HL-60/S4 treated with phorbol 12-myristate 13-acetate at 8.2 ng/mL for 4 days and 3 days (cell line): ENCODE results near the gene MTMR12.
"Not testable (repeated sequence)": the region's sequence is repeated elsewhere in the genome, so short reads cannot be mapped to it uniquely, and the experiment has no call there.

Experiments
- in situ Hi-C: fragments of 300-500 bp; cut with MboI; formaldehyde crosslinking; loops from 2 replicates; pipeline ENCODE4 v1.15.0; 2022; ENCODE audit warnings: low sequenced_read_pairs

The MTMR12 gene

DNA sequence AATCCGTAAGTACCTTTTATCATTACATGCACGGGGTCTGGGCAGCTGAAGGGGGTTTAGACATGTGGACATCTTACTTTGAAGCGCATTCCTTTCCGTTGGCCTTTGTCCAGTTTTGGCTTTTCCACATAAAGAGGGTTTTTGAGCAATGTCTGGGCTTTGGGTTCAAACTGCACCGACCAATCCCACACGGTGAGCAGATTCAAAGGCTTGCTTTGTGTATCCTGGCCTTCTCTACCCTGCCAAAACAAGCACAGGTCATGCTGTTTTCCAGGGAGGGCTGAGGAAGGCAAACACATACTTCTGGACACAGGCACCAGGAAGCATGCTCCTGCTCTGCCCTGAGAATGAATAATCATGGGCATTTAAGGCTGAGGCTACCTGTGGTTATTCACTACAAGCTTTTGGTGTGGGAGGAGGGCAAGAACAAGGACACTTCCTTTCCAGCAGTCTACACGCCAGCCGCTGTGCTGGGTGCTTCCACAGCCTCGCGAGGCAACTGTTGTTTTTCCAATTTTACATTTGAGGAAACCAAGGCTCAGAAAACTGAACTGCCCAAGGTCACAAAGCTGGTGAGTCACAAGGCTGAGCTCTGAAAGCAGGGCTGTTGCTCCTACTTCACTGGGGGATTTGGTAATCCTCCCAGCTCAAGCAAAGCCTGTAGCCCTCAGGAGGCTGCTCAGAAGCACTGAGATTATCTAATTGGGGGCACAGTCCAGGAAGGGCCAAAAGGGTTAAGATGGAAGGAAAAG lies 78.9 kb downstream of the MTMR12 start:
- in situ Hi-C loops: no loop called here

DNA sequence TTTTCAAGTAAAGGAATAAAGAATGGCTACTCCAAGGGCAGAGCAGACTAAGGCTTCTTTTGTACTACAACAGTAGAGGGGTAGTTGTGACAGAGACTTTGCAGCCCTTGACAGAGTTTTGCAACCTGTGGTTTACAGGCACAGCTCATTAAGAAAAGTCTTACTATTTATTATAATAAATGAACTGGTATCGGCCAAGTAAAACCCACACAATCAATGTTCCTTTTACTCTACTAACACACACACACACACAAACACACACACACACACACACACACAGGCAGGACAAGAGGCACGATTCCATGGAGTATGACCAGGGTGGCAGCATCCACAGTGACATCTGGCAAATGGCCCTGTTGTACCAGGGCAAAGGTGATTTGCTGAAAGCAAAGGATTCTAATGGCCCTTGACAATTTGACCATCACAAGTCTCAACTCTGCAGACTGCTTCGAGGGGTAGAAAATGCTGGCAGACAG lies 79.5 kb downstream of the MTMR12 start:
- in situ Hi-C loops: no loop called here

DNA sequence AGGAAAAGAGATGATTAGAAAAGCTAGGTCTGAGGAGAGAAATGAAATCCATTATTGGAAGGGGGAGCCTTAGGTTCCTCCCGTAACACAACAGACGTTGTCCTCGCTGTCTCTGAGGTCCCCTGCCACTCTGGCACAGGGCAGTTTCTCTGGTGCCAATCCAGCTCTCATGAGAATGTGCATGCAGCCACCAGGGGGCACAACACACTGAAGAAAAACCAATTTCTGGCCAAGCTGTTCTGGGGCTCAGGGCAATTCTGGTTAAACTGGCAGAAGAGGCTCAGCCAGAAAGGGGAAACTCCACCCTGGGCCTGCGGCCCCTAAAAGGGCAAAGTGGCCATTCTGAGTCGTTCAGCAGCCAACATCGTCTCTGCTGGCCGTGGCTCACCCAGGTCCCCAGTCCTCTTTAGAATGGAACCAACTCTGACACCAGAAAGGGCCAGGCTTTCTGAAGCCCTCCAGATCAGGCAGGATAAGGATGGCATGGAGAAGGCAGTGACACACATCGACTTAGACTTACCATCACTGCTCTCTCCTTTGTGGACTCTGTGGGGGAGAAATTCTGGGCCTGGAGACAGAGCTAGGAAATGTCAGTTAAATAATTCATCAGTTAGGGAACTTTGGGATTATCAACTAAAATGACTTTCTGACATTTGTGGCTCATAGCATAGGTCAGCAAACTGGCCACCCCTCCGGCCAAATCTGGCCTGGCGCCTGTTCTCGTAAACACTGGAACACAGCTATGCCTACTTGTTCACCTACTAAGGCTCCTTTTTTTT lies 80.1 kb downstream of the MTMR12 start:
- in situ Hi-C loops: no loop called here

DNA sequence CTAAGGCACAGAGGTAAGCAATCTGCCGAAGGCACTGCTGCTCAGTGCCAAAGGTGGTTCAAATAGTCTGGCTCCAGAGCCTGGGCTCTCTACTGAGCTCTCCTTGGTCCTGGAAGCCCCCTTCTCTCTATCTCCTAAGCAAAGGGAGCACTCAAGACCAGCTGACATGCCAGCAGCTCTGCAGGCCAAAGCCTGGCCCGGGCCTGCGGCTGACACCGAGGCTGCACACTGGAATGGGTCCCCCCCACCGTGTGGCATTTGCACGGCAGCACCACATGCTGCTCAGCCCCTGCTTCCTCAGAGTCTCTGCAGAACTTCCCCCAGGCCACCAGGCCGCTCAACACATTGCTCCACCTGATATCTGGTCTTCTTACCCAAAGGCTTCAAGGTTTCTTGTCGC lies 80.8 kb downstream of the MTMR12 start:
- in situ Hi-C loops: no loop called here

DNA sequence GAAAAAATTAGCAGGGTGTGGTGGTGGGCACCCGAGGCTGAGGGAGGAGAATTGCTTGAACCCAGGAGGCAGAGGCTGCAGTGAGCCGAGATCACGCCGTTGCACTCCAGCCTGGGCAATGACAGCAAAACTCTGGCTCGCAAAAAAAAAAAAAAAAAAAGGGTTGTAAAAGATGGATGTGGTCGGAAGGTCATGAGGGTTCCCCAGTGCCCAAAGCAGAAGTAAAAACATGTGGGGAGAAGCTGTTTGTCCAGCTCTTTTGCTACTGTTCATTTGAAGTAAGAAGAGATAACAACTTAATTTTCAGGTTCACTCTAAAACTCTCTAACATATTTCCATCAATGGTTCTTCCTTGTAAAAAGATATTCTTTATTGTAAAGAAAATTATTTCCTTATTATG lies 81.5 kb downstream of the MTMR12 start:
- in situ Hi-C loops: no loop called here

DNA sequence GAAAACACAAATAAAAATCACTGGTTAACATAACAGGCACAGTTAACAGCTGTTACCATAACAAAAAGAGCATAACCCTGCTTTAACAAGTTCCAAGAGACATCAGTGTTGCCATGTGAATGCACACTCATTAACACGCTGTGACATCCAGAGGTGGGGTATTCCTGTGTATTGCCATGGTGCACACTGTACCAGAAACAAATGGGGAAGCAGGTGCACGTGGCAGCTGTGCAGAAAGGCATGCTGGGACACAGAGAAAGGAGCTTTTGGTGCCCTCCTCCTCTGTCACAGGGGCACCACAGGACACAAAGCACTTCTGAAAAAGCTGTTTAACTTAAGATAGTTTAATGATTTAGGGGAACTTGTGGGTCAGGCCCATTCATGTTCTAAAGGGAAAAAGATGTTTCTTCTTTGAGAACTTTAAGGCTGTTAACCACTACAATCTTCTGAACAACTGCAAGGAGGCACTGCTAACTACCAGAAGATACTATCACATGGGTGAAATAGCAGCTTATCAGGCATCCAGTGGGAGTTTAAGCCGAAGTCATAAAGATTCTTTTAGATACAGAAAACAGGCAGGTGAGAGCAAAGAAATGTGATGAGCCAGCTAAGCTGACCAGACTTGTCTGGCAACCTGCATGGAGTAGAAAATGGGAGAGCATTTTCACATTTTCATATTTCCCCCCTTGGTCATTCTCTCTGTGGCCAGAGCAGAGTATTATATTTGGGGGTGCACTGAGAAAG lies 82.2 kb downstream of the MTMR12 start:
- in situ Hi-C loops: no loop called here

DNA sequence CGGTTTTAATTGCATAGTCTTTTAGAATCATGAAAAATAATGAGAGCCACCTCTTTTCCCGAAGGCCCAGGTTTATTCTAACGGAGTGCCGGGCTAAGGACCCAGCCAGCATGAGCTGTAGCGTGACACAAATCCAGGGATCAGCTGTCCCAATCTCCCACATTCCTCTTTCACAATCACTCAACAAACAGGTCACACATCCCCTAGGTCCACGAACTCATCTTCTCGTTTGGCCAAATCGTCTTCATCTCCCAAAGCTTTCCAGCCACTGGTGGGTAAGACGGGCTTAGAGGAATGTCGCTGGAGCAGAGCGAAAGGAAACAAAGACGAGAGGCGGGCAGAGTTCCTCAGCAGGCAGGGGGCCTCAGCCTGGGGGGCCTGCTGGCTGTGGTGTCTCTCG lies 83.2 kb downstream of the MTMR12 start:
- in situ Hi-C loops: no loop called here

- in situ Hi-C loops: no loop called here
Observed at GRCh38 chr5:32228816-32229215, 83.9 kb downstream of the MTMR12 start.

- in situ Hi-C loops: no loop called here
Observed at GRCh38 chr5:32225445-32225844, 87.3 kb downstream of the MTMR12 start.

- in situ Hi-C loops: no loop called here
Observed at GRCh38 chr5:32223972-32224609, 88.6 kb downstream of the MTMR12 start.

DNA sequence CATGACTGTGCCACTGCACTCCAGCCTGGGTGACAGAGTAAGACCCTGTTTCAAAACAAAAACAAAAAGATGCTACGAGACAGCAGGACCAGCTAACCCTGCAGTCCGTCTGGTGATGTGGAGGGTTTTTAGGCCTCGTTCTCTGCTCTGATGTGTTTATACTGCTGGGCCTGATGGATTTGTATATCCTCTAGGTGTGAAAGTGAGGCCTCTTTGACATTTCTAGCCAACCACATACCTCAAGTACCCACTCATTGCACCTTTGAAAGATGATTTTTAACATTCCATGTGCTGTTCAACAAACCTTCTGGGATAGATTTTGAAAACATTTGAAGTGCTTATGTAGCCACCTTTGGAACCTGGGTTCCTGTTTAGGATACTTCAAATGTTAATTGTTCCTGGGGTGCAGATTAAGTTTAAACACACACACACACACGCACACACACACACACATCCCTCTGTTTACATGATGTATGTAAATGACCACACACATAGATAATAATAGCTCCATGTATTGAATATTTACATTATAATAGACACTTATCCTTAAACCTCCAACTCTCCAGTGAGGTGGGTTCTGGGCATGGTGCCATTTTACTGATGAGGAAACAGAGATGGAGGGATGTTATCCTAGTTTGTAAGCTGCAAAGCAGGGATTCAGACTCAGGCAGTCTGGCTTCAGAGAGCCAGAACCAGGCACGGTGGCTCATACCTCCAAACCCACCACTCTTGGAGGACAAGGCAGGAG lies 89.8 kb downstream of the MTMR12 start:
- in situ Hi-C loops: no loop called here

GRCh38 chr5:32217886-32218396 lies 94.8 kb downstream of the MTMR12 start:
- in situ Hi-C loops: no loop called here

DNA sequence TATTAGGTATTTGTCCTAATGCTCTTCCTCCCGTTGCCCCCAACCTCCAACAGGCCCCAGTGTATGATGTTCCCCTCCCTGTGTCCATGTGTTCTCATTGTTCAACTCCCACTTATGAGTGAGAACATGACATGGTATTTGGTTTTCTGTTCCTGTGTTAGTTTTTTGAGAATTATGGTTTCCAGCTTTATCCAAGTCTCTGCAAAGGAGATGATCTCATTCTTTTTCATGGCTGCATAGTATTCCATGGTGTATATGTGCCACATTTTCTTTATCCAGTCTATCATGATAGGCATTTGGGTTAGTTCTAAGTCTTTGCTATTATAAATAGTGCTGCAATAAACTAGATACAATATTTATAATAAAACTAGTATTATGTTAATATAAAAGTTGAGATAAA lies 98.4 kb downstream of the MTMR12 start:
- in situ Hi-C loops: not testable (repeated sequence)

DNA sequence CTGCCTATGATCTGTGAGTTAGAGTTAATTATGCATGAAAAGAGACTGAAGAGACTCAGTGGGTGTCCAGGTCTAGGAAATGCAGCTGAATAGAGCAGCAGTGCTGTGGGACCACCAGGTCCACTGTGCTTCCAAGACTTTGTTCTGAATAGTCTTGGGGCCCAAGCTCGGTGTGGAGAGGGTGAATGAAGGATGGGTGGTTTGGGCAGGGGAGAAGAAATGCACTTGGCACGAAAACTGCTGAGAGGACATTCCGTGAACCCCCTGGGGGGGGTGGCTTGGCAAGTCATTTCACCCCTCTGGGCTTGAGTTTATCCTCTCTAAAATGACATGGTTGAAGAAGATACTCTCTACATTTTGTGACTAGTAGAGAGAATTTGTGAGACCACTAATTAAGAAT lies 102.6 kb downstream of the MTMR12 start:
- in situ Hi-C loops: no loop called here

DNA sequence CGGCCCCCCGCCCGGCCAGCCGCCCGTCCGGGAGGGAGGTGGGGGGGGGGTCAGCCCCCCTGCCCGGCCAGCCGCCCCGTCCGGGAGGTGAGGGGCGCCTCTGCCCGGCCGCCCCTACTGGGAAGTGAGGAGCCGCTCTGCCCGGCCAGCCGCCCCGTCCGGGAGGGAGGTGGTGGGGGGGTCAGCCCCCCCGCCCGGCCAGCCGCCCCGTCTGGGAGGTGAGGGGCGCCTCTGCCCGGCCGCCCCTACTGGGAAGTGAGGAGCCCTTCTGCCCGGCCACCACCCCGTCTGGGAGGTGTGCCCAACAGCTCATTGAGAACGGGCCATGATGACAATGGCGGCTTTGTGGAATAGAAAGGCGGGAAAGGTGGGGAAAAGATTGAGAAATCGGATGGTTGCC lies 103.9 kb downstream of the MTMR12 start:
- in situ Hi-C loops: not testable (repeated sequence)

DNA sequence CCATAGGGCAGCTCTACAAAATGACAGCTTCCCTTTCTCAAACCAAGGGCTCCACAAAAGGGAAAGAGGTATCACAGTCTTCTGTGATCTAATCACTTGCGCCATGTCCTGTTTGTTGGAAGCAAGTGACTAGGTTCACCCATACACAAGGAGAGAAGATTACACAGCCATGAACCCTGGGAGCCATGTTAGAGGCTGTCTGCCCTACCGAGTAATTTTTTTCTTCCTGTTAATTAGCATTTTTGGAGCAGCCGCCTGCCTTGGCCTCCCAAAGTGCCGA lies 105.4 kb downstream of the MTMR12 start:
- in situ Hi-C loops: no loop called here

DNA sequence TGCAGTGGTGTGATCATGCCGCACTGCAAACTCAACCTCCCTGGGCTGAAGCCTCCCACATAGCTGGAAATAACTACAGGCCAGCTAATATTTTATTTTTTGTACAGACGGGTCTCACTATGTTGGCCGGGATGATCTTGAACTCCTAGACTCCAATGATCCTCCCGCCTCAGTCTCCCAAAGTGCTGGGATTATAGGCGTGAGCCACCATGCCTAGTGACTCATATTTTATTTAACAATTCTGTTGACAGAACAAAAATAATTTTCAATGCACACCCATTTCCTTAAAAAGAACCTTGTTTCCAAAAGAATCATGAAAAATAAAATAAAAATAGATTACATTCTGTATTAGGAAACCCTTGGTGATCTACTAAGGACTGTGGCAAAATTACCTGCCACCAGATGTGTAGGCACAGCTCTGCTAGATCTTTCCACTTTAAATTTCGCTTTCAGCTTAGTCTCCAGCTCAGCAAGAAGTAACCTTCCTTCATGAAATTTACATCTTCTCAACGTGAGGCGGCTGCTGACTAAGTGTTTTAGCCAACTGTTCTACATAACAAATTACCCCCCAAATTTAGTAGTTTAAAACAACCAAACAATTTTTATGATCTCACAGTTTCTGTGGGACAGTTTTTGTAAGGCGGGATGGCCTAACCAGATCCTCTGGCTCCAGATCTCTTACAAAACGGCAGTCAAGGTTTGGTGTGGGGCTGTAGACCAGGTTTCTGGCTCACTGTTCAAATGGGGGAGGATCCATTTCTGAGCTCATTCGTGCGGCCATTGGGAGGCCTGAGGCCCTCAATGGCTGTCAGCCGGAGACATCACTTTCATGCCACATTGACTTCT lies 106.0 kb downstream of the MTMR12 start:
- in situ Hi-C loops: no loop called here

- in situ Hi-C loops: no loop called here
Observed at GRCh38 chr5:32206053-32206452, 106.7 kb downstream of the MTMR12 start.

- in situ Hi-C loops: no loop called here
Observed at GRCh38 chr5:32202394-32202793, 110.3 kb downstream of the MTMR12 start.
